ENCODE data around the gene GARIN5B.

GARIN5B gene

GRCh38 chr19:55354698-55355212 is 8.3 kb downstream of the GARIN5B start, which contains the start of gene COX6B2:
TSS of gene COX6B2 (minus strand) at chr19:55354719. CDS start at chr19:55354521, 198 bp downstream.
- peak within 1 kb of the TSS; percentile 56 for H3K4me3 ChIP-seq (ENCODE audit: low read depth, low read length)
- TF ChIP-seq CTCF (IDR thresholded peaks at IDR 0.05; ENCODE audit: low read depth, low read length) = no peak

GRCh38 chr19:55353803-55354697 is 9.0 kb downstream of the GARIN5B start:
- TF ChIP-seq CTCF (IDR thresholded peaks at IDR 0.05; ENCODE audit: low read depth, low read length) = no peak
- H3K4me3 ChIP-seq (ENCODE audit: low read depth, low read length) = peak overlapping the region; percentile 56

GRCh38 chr19:55353356-55353802 is 9.7 kb downstream of the GARIN5B start:
- H3K4me3 ChIP-seq (ENCODE audit: low read depth, low read length) = peak overlapping the region; percentile 56
- no peak for TF ChIP-seq CTCF (IDR thresholded peaks at IDR 0.05; ENCODE audit: low read depth, low read length)

- H3K4me3 ChIP-seq (ENCODE audit: low read depth, low read length) = no peak overlapping the region
- no peak for TF ChIP-seq CTCF (IDR thresholded peaks at IDR 0.05; ENCODE audit: low read depth, low read length)
Observed at GRCh38 chr19:55352549-55353145, 10.4 kb downstream of the GARIN5B start.

- TF ChIP-seq CTCF (IDR thresholded peaks at IDR 0.05; ENCODE audit: low read depth, low read length) = no peak
- H3K4me3 ChIP-seq (ENCODE audit: low read depth, low read length) = no peak overlapping the region
Observed at GRCh38 chr19:55352040-55352439, 11.0 kb downstream of the GARIN5B start.

GRCh38 chr19:55350620-55351315 is 12.3 kb downstream of the GARIN5B start:
- TF ChIP-seq CTCF (IDR thresholded peaks at IDR 0.05; ENCODE audit: low read depth, low read length) = no peak
- no peak overlapping the region for H3K4me3 ChIP-seq (ENCODE audit: low read depth, low read length)
